Activated CD8-positive, alpha-beta T cell treated with anti-CD3 and anti-CD28 coated beads for 36 hours (primary cell): Measurements from ENCODE around the gene RTKN. TPM values are rescaled to one million over a fixed set of nuclear protein-coding genes. Genes with fewer than 3 reads are reported as not detected.
A peak's percentile ranks its signal among the peaks of the same experiment; 100 is the strongest.

Experiments used
- ATAC-seq: fragments of 200-7000 bp; cut with Tn5 transposase; one replicate; pipeline ENCODE4 v1.10.0; 2021; ENCODE audit warnings: mild to moderate bottlenecking, moderate library complexity
- CTCF ChIA-PET: fragments of 350-600 bp; sonication (Branson Sonifier 250); formaldehyde crosslinking; loops from one replicate; lab custom pipeline; 2021; ENCODE audit warnings: antibody characterized with exemption; lab: Charles Lee
- POLR2A ChIA-PET: fragments of 350-600 bp; sonication (Branson Sonifier 250); formaldehyde crosslinking; loops from one replicate; lab custom pipeline; 2021; ENCODE audit warnings: antibody characterized with exemption; lab: Charles Lee
- DNase-seq: peaks from one replicate; pipeline ENCODE4 v3.0.0-alpha.2; 2020
- H3K27ac Mint-ChIP-seq: one replicate; pipeline ENCODE4 v1.8.0; 2021; ENCODE audit warnings: mild to moderate bottlenecking, mixed read lengths
- H3K27me3 Mint-ChIP-seq: one replicate; pipeline ENCODE4 v1.8.0; 2021; ENCODE audit warnings: mixed read lengths
- H3K36me3 Mint-ChIP-seq: one replicate; pipeline ENCODE4 v1.8.0; 2021; ENCODE audit warnings: low read depth, mixed read lengths
- H3K4me1 Mint-ChIP-seq: one replicate; pipeline ENCODE4 v1.8.0; 2021; ENCODE audit warnings: low read depth, mixed read lengths
- H3K4me3 Mint-ChIP-seq: one replicate; pipeline ENCODE4 v1.8.0; 2021; ENCODE audit warnings: mild to moderate bottlenecking, moderate library complexity, mixed read lengths
- H3K9me3 Mint-ChIP-seq: one replicate; pipeline ENCODE4 v1.8.0; 2021; ENCODE audit warnings: mixed read lengths
- CTCF ChIP-seq: fragments of 200-600 bp; IDR thresholded peaks from one replicate; pipeline ENCODE4 v1.8.0; 2022; ENCODE audit warnings: antibody characterized with exemption, mild to moderate bottlenecking
- intact Hi-C: fragments of 100-400 bp; cut with micrococcal nuclease; formaldehyde crosslinking; loops from one replicate; pipeline ENCODE4 v1.10.0; 2022
- total RNA-seq, 2 experiments: library from RNA; stranded (reverse); gene quantifications; one replicate each; pipeline ENCODE4 v1.2.3, GENCODE V29; 2021

RTKN gene
- total RNA-seq, 2 experiments from 2014 or later = 1.2 to 1.6 TPM

GRCh38 chr2:74439803-74440377, 1.8 kb downstream of the RTKN start:
- ATAC-seq = no peak
- H3K36me3 Mint-ChIP-seq = no peaks in the 10 kb centered on the region
- DNase-seq = no peak
- H3K27ac Mint-ChIP-seq = no peak overlapping the region
- POLR2A ChIA-PET = interaction anchor here (0.9 to 2.1 kb wide), 7 partner anchors 9 to 48 kb away, joined by 3 to 8 read pairs (median 3); partner anchors contain the start of genes C2orf81, INO80B, MRPL53 and WDR54
- intact Hi-C loops = no loop called here
- peaks cover 27% of the 10 kb centered on the region for H3K27me3 Mint-ChIP-seq
- TF ChIP-seq CTCF = no peak
- H3K4me1 Mint-ChIP-seq = peaks cover 9% of the 10 kb centered on the region
- H3K9me3 Mint-ChIP-seq = no peaks in the 10 kb centered on the region
- H3K4me3 Mint-ChIP-seq = peak overlapping the region; percentile 29
- CTCF ChIA-PET = interaction anchor here (1.0 to 1.4 kb wide), 3 partner anchors 9 to 19 kb away, joined by 3 to 6 read pairs (median 4); partner anchors contain the start of genes C2orf81 and WDR54

- Mint-ChIP-seq H3K27ac (no peak overlapping the region), H3K4me3 (no peak overlapping the region), H3K9me3 (no peaks in the 10 kb centered on the region), H3K36me3 (no peaks in the 10 kb centered on the region), H3K27me3 (peaks cover 27% of the 10 kb centered on the region), H3K4me1 (peaks cover 9% of the 10 kb centered on the region)
- TF ChIP-seq CTCF = no peak
- DNase-seq = no peak
- POLR2A ChIA-PET = interaction anchor here (1.2 to 2.1 kb wide), 5 partner anchors 9 to 48 kb away, joined by 3 to 8 read pairs (median 4); partner anchors contain the start of genes C2orf81, INO80B, MRPL53 and WDR54
- no peak for ATAC-seq
- CTCF ChIA-PET = interaction anchor here (1.0 to 1.4 kb wide), 2 partner anchors 8 to 18 kb away, joined by 3 to 6 read pairs; partner anchors contain the start of genes C2orf81 and WDR54
- intact Hi-C loops = no loop called here
Measured at GRCh38 chr2:74439373-74439772, 2.4 kb downstream of the RTKN start.

- intact Hi-C loops = no loop called here
- POLR2A ChIA-PET = interaction anchor here (0.9 to 2.1 kb wide), 3 partner anchors 17 to 100 kb away, joined by 3 to 8 read pairs (median 6); partner anchors contain the start of genes C2orf81, INO80B and WDR54
- Mint-ChIP-seq H3K27me3 (peaks cover 24% of the 10 kb centered on the region), H3K27ac (no peak overlapping the region), H3K4me3 (no peak overlapping the region), H3K9me3 (no peaks in the 10 kb centered on the region), H3K36me3 (no peaks in the 10 kb centered on the region), H3K4me1 (peaks cover 9% of the 10 kb centered on the region)
- TF ChIP-seq CTCF = no peak
- ATAC-seq (no peak), DNase-seq (no peak)
- CTCF ChIA-PET = no interaction called here
Measured at GRCh38 chr2:74438248-74438647, 3.5 kb downstream of the RTKN start.

- no peak overlapping the region for H3K4me3 Mint-ChIP-seq
- POLR2A ChIA-PET = no interaction called here
- H3K9me3 Mint-ChIP-seq = no peaks in the 10 kb centered on the region
- peaks cover 7% of the 10 kb centered on the region for H3K4me1 Mint-ChIP-seq
- no peak for DNase-seq
- no peaks in the 10 kb centered on the region for H3K36me3 Mint-ChIP-seq
- no peak for ATAC-seq
- CTCF ChIA-PET = no interaction called here
- no peak for TF ChIP-seq CTCF
- H3K27ac Mint-ChIP-seq = no peak overlapping the region
- intact Hi-C loops = no loop called here
- H3K27me3 Mint-ChIP-seq = peaks cover 15% of the 10 kb centered on the region
Measured at GRCh38 chr2:74436848-74437695, 4.7 kb downstream of the RTKN start.
